ENCODE results near the gene MZT2A. TPM values are rescaled to one million over a fixed set of nuclear protein-coding genes. Genes with fewer than 3 reads are reported as not detected.
"Not testable (repeated sequence)": the region's sequence is repeated elsewhere in the genome, so short reads cannot be mapped to it uniquely, and the experiment has no call there.

Gene MZT2A
- total and polyA plus RNA-seq, 2 experiments from 2014 or later, result 118 to 211 TPM

- 87% methylated on average over 7 of the region's 7 CpGs for WGBS (ENCODE audit: low lambda C conversion rate, missing lambda C conversion rate)
- H3K79me2 ChIP-seq; H3K4me2 ChIP-seq; H3K27ac ChIP-seq; H3K9me2 ChIP-seq (replicated peaks; ENCODE audit: insufficient read depth); H3K4me3 ChIP-seq; H3K27me3 ChIP-seq; DNase-seq (ENCODE audit: low spot score); H3K9me3 ChIP-seq (ENCODE audit: low read depth); H3K4me1 ChIP-seq (ENCODE audit: insufficient read depth); H2AFZ ChIP-seq; H4K20me1 ChIP-seq (ENCODE audit: insufficient read depth, poor library complexity, severe bottlenecking); H3K36me3 ChIP-seq (replicated peaks; ENCODE audit: insufficient read depth, low read depth): not testable (repeated sequence)
Measured at GRCh38 chr2:131440742-131441468, 51.3 kb downstream of the MZT2A start.

Small RNA genes within 50 kb of the gene (microRNA-seq; reads per million reads assigned to microRNA genes)
- not detected for gene MIR4784

Other genes starting within 250 kb of the MZT2A start
- 3.0 and 3.5 TPM in 2 replicates for gene RAB6D, start 128.2 kb downstream of the MZT2A start, total RNA-seq
- 1.3 and 1.5 TPM in 2 replicates for gene RAB6D, start 128.2 kb downstream of the MZT2A start, polyA plus RNA-seq
- 104 and 126 TPM in 2 replicates for gene TUBA3D, start 16.3 kb downstream of the MZT2A start, total RNA-seq
- 65.1 and 86.7 TPM in 2 replicates for gene TUBA3D, start 16.3 kb downstream of the MZT2A start, polyA plus RNA-seq
- gene CCDC74A, start 35.5 kb upstream of the MZT2A start, total RNA-seq, result 9.4 and 10.6 TPM in 2 replicates
- gene CCDC74A, start 35.5 kb upstream of the MZT2A start, polyA plus RNA-seq, result 8.0 and 9.0 TPM in 2 replicates

All from hepatocyte (in vitro differentiated cells).